BLaER1 treated with 17β-estradiol and CSF1 and Interleukin-3, amounts not matched to agents 10 nM and 100 nM (cell line): ENCODE measurements around the gene RECQL5.

ENCODE experiments used
- H3K27ac ChIP-seq, 11 experiments: shearing (Covaris generic); formaldehyde crosslinking; 2 replicates each; pipeline ENCODE4 v1.8.1; 2022
- H3K27me3 ChIP-seq, 11 experiments: shearing (Covaris generic); formaldehyde crosslinking; 2 replicates each; pipeline ENCODE4 v1.8.1; 2022
- H3K36me3 ChIP-seq, 11 experiments: shearing (Covaris generic); formaldehyde crosslinking; 2 replicates each; pipeline ENCODE4 v1.8.1; 2022
- H3K4me1 ChIP-seq, 10 experiments: shearing (Covaris generic); formaldehyde crosslinking; 2 replicates each; pipeline ENCODE4 v1.8.1; 2022
- H3K4me2 ChIP-seq, 11 experiments: shearing (Covaris generic); formaldehyde crosslinking; 2 replicates each; pipeline ENCODE4 v1.8.1; 2022
- H3K4me3 ChIP-seq, 10 experiments: shearing (Covaris generic); formaldehyde crosslinking; 2 replicates each; pipeline ENCODE4 v1.8.1; 2022
- H3K9ac ChIP-seq, 11 experiments: shearing (Covaris generic); formaldehyde crosslinking; 2 replicates each; pipeline ENCODE4 v1.8.1; 2022
- H3K9me3 ChIP-seq, 11 experiments: shearing (Covaris generic); formaldehyde crosslinking; replicated peaks in 1 of 11; 2 replicates each; pipeline ENCODE4 v1.8.1; 2022
- H4K20me1 ChIP-seq, 11 experiments: shearing (Covaris generic); formaldehyde crosslinking; 2 replicates each; pipeline ENCODE4 v1.8.1; 2022
- Cebpa-rat ChIP-seq, 11 experiments: shearing (Covaris generic); IDR thresholded peaks; 2 replicates each; pipeline ENCODE4 v1.8.1; 2022

The RECQL5 gene

GRCh38 chr17:75701288-75701687 is 34.3 kb upstream of the RECQL5 start:
- Histone ChIP-seq H3K4me2 (no peak overlapping the region), H3K9ac (no peak overlapping the region), H3K27ac (no peak overlapping the region), H3K4me1 (peaks cover 13 to 38% (median 21%) of the 10 kb centered on the region in 10 experiments), H3K9me3 (no peaks in the 10 kb centered on the region), H4K20me1 (peaks cover 0 to 35% (median 2%) of the 10 kb centered on the region in 11 experiments; a peak in 11 of 22 replicates), H3K36me3 (peaks cover 92 to 100% (median 97%) of the 10 kb centered on the region in 11 experiments), H3K4me3 (no peak overlapping the region), H3K27me3 (no peaks in the 10 kb centered on the region)
- TF ChIP-seq Cebpa-rat (IDR thresholded peaks at IDR 0.05): no peak

GRCh38 chr17:75698659-75699058 is 31.7 kb upstream of the RECQL5 start:
- Histone ChIP-seq H3K9me3 (no peaks in the 10 kb centered on the region), H3K4me2 (peak overlapping the region in 5 of 11 experiments; percentile 55 to 81 (median 69); a peak in 4 of 22 replicates), H4K20me1 (peaks cover 0 to 52% (median 8%) of the 10 kb centered on the region in 11 experiments; a peak in 11 of 22 replicates), H3K4me3 (no peak overlapping the region), H3K36me3 (peaks cover 85 to 100% (median 97%) of the 10 kb centered on the region in 11 experiments), H3K9ac (no peak overlapping the region), H3K4me1 (peaks cover 20 to 58% (median 34%) of the 10 kb centered on the region in 10 experiments), H3K27ac (no peak overlapping the region), H3K27me3 (no peaks in the 10 kb centered on the region)
- no peak for TF ChIP-seq Cebpa-rat (IDR thresholded peaks at IDR 0.05)

GRCh38 chr17:75697651-75698291 is 30.8 kb upstream of the RECQL5 start:
- H3K4me2 ChIP-seq: peak overlapping the region in 10 of 11 experiments; percentile 36 to 81 (median 60); a peak in 20 of 22 replicates
- H3K9me3 ChIP-seq: no peaks in the 10 kb centered on the region
- peak overlapping the region in 9 of 11 experiments; percentile 11 to 65 (median 31); a peak in 13 of 22 replicates for H3K9ac ChIP-seq
- H3K27me3 ChIP-seq: no peaks in the 10 kb centered on the region
- H4K20me1 ChIP-seq: peaks cover 0 to 61% (median 8%) of the 10 kb centered on the region in 11 experiments; a peak in 11 of 22 replicates
- H3K4me3 ChIP-seq: no peak overlapping the region
- TF ChIP-seq Cebpa-rat (IDR thresholded peaks at IDR 0.05): no peak
- H3K4me1 ChIP-seq: peaks cover 28 to 58% (median 42%) of the 10 kb centered on the region in 10 experiments
- peaks cover 83 to 100% (median 97%) of the 10 kb centered on the region in 11 experiments for H3K36me3 ChIP-seq
- H3K27ac ChIP-seq: peak overlapping the region in 7 of 11 experiments; percentile 15 to 49 (median 30); a peak in 10 of 22 replicates

- H3K4me1 ChIP-seq: peaks cover 48 to 77% (median 61%) of the 10 kb centered on the region in 10 experiments
- peak overlapping the region in 2 of 11 experiments; percentile 31 to 52; a peak in 4 of 22 replicates for H3K27ac ChIP-seq
- peaks cover 64 to 92% (median 86%) of the 10 kb centered on the region in 11 experiments for H3K36me3 ChIP-seq
- H3K27me3 ChIP-seq: no peaks in the 10 kb centered on the region
- peak overlapping the region in 5 of 11 experiments; percentile 31 to 94 (median 90); a peak in 10 of 22 replicates for H3K4me2 ChIP-seq
- TF ChIP-seq Cebpa-rat (IDR thresholded peaks at IDR 0.05): no peak
- no peak overlapping the region for H3K4me3 ChIP-seq
- H3K9ac ChIP-seq: peak overlapping the region in 2 of 11 experiments; percentile 8 to 21; a peak in 2 of 22 replicates
- peaks cover 0 to 68% (median 8%) of the 10 kb centered on the region in 11 experiments; a peak in 12 of 22 replicates for H4K20me1 ChIP-seq
- H3K9me3 ChIP-seq: no peaks in the 10 kb centered on the region
Observed at GRCh38 chr17:75695830-75696271, 28.9 kb upstream of the RECQL5 start.

- Histone ChIP-seq H3K9ac (peak overlapping the region in 3 of 11 experiments; percentile 1 to 21 (median 8); a peak in 3 of 22 replicates), H3K36me3 (peaks cover 58 to 92% (median 83%) of the 10 kb centered on the region in 11 experiments), H3K4me1 (peaks cover 53 to 82% (median 67%) of the 10 kb centered on the region in 10 experiments)
Observed at GRCh38 chr17:75695141-75695829, 28.3 kb upstream of the RECQL5 start.

GRCh38 chr17:75694536-75694935 is 27.6 kb upstream of the RECQL5 start:
- peak overlapping the region in 6 of 11 experiments; percentile 2 to 93 (median 40); a peak in 5 of 22 replicates for H3K27ac ChIP-seq
- H3K36me3 ChIP-seq: peaks cover 51 to 86% (median 76%) of the 10 kb centered on the region in 11 experiments
- no peaks in the 10 kb centered on the region for H3K27me3 ChIP-seq
- H3K4me3 ChIP-seq: no peak overlapping the region
- peak overlapping the region in 4 of 11 experiments; percentile 39 to 94 (median 92); a peak in 9 of 22 replicates for H3K4me2 ChIP-seq
- peaks cover 61 to 90% (median 74%) of the 10 kb centered on the region in 10 experiments for H3K4me1 ChIP-seq
- H4K20me1 ChIP-seq: peaks cover 0 to 66% (median 8%) of the 10 kb centered on the region in 11 experiments; a peak in 12 of 22 replicates
- peak overlapping the region in 5 of 11 experiments; percentile 3 to 84 (median 10); a peak in 2 of 22 replicates for H3K9ac ChIP-seq
- no peaks in the 10 kb centered on the region for H3K9me3 ChIP-seq
- no peak for TF ChIP-seq Cebpa-rat (IDR thresholded peaks at IDR 0.05)

More at GRCh38 chr17:75695141-75695829, 28.3 kb upstream of the RECQL5 start:
- Histone ChIP-seq H3K9me3 (no peaks in the 10 kb centered on the region), H3K4me2 (peak overlapping the region in 5 of 11 experiments; percentile 31 to 94 (median 90); a peak in 10 of 22 replicates), H3K4me3 (no peak overlapping the region), H3K27me3 (no peaks in the 10 kb centered on the region), H4K20me1 (peaks cover 0 to 66% (median 8%) of the 10 kb centered on the region in 11 experiments; a peak in 12 of 22 replicates), H3K27ac (peak overlapping the region in 5 of 11 experiments; percentile 2 to 52 (median 31); a peak in 8 of 22 replicates)
- no peak for TF ChIP-seq Cebpa-rat (IDR thresholded peaks at IDR 0.05)

- Histone ChIP-seq H3K9ac (peak overlapping the region in 9 of 11 experiments; percentile 1 to 86 (median 25); a peak in 11 of 22 replicates), H4K20me1 (peaks cover 0 to 60% (median 8%) of the 10 kb centered on the region in 11 experiments; a peak in 12 of 22 replicates), H3K27ac (peak overlapping the region in 8 of 11 experiments; percentile 6 to 97 (median 94); a peak in 15 of 22 replicates), H3K36me3 (peaks cover 45 to 79% (median 68%) of the 10 kb centered on the region in 11 experiments), H3K27me3 (no peaks in the 10 kb centered on the region), H3K4me1 (peaks cover 68 to 97% (median 81%) of the 10 kb centered on the region in 10 experiments), H3K4me3 (no peak overlapping the region), H3K9me3 (no peaks in the 10 kb centered on the region), H3K4me2 (peak overlapping the region in 10 of 11 experiments; percentile 90 to 98 (median 94); a peak in 17 of 22 replicates)
- no peak for TF ChIP-seq Cebpa-rat (IDR thresholded peaks at IDR 0.05)
Observed at GRCh38 chr17:75693500-75694481, 26.8 kb upstream of the RECQL5 start.
